Measurements from ENCODE around the gene PRKAG3. TPM values are rescaled to one million over a fixed set of nuclear protein-coding genes. Genes with fewer than 3 reads are reported as not detected.
"Not testable (repeated sequence)": the region's sequence is repeated elsewhere in the genome, so short reads cannot be mapped to it uniquely, and the experiment has no call there.

PRKAG3 gene
- total and polyA plus RNA-seq, 2 experiments from 2014 or later: 0.17 TPM; not detected in 1

DNA sequence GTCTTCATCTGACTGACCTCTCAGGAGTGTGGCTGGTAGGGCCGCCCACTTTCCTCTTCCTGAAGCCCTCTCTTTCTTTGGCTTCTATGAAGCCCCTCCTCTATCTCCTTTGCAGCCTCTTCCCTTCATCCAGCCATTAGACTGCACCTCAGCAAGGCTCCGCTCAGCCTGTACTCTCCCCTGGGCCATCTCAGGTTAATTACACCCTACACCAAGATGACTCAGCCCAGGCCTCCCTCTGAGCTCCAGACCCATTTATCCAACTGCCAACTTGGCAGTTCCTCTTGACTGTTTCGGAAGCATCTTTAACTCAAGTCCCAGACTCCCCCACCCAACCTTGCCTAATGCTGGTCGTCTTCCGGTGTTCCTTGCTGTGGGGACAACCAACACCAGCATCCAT lies 22.2 kb upstream of the PRKAG3 start:
- Histone ChIP-seq H3K4me1 (ENCODE audit: low read depth) (no peaks in the 10 kb centered on the region), H3K9me3 (ENCODE audit: low read depth) (no peaks in the 10 kb centered on the region), H3K27me3 (peaks cover 93% of the 10 kb centered on the region), H3K4me3 (no peak overlapping the region), H3K27ac (no peak overlapping the region), H3K36me3 (no peaks in the 10 kb centered on the region)
- peak in 1 of 2 donors; percentile 63 for DNase-seq (ENCODE audit: low read depth in 1 of 2, low spot score in 1 of 2)
- TF ChIP-seq, protein P1, sequence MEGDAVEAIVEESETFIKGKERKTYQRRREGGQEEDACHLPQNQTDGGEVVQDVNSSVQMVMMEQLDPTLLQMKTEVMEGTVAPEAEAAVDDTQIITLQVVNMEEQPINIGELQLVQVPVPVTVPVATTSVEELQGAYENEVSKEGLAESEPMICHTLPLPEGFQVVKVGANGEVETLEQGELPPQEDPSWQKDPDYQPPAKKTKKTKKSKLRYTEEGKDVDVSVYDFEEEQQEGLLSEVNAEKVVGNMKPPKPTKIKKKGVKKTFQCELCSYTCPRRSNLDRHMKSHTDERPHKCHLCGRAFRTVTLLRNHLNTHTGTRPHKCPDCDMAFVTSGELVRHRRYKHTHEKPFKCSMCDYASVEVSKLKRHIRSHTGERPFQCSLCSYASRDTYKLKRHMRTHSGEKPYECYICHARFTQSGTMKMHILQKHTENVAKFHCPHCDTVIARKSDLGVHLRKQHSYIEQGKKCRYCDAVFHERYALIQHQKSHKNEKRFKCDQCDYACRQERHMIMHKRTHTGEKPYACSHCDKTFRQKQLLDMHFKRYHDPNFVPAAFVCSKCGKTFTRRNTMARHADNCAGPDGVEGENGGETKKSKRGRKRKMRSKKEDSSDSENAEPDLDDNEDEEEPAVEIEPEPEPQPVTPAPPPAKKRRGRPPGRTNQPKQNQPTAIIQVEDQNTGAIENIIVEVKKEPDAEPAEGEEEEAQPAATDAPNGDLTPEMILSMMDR (IDR thresholded peaks at IDR 0.05; ENCODE audit: low read depth, low read length): no peak

GRCh38 chr2:218852911-218853667 lies 21.5 kb upstream of the PRKAG3 start:
- no peak overlapping the region for H3K4me3 ChIP-seq
- no peaks in the 10 kb centered on the region for H3K4me1 ChIP-seq (ENCODE audit: low read depth)
- no peaks in the 10 kb centered on the region for H3K36me3 ChIP-seq
- peaks cover 86% of the 10 kb centered on the region for H3K27me3 ChIP-seq
- DNase-seq (ENCODE audit: low read depth in 1 of 2, low spot score in 1 of 2): peak; percentile 76 to 79
- TF ChIP-seq, protein P1 (IDR thresholded peaks at IDR 0.05; ENCODE audit: low read depth, low read length): peak; percentile 79
- no peaks in the 10 kb centered on the region for H3K9me3 ChIP-seq (ENCODE audit: low read depth)
- no peak overlapping the region for H3K27ac ChIP-seq

DNA sequence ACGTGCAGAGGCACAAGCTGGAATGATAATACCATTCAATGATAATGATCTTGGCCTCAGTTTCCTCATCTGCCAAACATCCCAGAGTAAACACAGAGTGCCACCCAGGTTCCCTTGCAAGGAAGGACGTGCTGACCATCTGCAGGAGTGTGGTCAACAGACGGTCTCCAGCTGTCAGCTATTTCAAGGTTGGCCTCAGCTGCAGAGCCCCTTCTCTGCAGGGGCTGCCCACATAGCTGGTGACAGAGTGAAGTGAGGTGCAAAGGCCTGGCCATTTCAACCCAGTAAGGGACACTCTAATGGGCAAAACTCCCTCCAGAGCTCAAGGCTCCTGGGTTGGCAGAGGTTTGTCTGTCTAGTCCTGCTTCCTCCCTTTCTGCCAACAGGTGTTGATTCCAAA lies 19.7 kb upstream of the PRKAG3 start:
- TF ChIP-seq, protein P1 (IDR thresholded peaks at IDR 0.05; ENCODE audit: low read depth, low read length): no peak
- Histone ChIP-seq H3K4me1 (ENCODE audit: low read depth) (no peaks in the 10 kb centered on the region), H3K27me3 (peaks cover 68% of the 10 kb centered on the region), H3K36me3 (no peaks in the 10 kb centered on the region), H3K4me3 (no peak overlapping the region), H3K9me3 (ENCODE audit: low read depth) (no peaks in the 10 kb centered on the region), H3K27ac (no peak overlapping the region)
- DNase-seq (ENCODE audit: low read depth in 1 of 2, low spot score in 1 of 2): no peak

- H3K9me3 ChIP-seq (ENCODE audit: low read depth): no peaks in the 10 kb centered on the region
- H3K36me3 ChIP-seq: no peaks in the 10 kb centered on the region
- H3K4me3 ChIP-seq: no peak overlapping the region
- H3K4me1 ChIP-seq (ENCODE audit: low read depth): no peaks in the 10 kb centered on the region
- H3K27me3 ChIP-seq: peaks cover 63% of the 10 kb centered on the region
- H3K27ac ChIP-seq: no peak overlapping the region
- DNase-seq (ENCODE audit: low read depth in 1 of 2, low spot score in 1 of 2): no peak
- TF ChIP-seq, protein P1 (IDR thresholded peaks at IDR 0.05; ENCODE audit: low read depth, low read length): no peak
Observed at GRCh38 chr2:218850796-218851195, 19.2 kb upstream of the PRKAG3 start.

DNA sequence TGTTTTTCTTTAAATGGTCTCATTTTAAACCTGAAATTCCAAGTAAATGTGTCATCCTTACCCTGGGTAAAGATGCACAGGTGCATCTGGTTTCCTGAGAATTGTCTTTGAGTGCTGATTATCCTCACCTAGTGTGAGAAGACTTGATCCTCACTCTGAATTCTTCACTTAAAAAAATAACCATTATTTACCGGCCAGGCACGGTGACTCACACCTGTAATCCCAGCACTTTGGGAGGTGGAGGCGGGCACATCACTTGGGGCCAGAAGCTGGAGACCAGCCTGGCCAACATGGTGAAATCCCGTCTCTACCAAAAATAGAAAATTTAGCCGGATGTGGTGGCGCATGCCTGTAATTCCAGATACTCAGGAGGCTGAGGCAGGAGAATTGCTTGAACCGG lies 18.1 kb upstream of the PRKAG3 start:
- Histone ChIP-seq H3K27ac (no peak overlapping the region), H3K4me3 (no peak overlapping the region), H3K4me1 (ENCODE audit: low read depth) (no peaks in the 10 kb centered on the region), H3K36me3 (no peaks in the 10 kb centered on the region), H3K27me3 (peaks cover 52% of the 10 kb centered on the region), H3K9me3 (ENCODE audit: low read depth) (no peaks in the 10 kb centered on the region)
- TF ChIP-seq, protein P1 (IDR thresholded peaks at IDR 0.05; ENCODE audit: low read depth, low read length): no peak
- DNase-seq (ENCODE audit: low read depth in 1 of 2, low spot score in 1 of 2): no peak

DNA sequence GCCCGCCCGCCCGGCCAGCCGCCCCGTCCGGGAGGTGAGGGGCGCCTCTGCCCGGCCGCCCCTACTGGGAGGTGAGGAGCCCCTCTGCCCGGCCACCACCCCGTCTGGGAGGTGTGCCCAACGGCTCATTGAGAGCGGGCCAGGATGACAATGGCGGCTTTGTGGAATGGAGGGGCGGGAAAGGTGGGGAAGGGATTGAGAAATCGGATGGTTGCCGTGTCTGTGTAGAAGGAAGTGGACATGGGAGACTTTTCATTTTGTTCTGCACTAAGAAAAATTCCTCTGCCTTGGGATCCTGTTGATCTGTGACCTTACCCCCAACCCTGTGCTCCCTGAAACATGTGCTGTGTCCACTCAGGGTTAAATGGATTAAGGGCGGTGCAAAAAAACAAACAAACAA lies 15.4 kb upstream of the PRKAG3 start:
- H3K9me3 ChIP-seq (ENCODE audit: low read depth); H3K4me1 ChIP-seq (ENCODE audit: low read depth): not testable (repeated sequence)
- peaks cover 26% of the 10 kb centered on the region for H3K27me3 ChIP-seq

GRCh38 chr2:218844334-218844733 lies 12.7 kb upstream of the PRKAG3 start:
- not testable (repeated sequence) for H3K27ac ChIP-seq; H3K4me1 ChIP-seq (ENCODE audit: low read depth); H3K4me3 ChIP-seq; H3K27me3 ChIP-seq; H3K36me3 ChIP-seq; DNase-seq (ENCODE audit: low read depth in 1 of 2, low spot score in 1 of 2); H3K9me3 ChIP-seq (ENCODE audit: low read depth)

More for the DNA sequence above, 15.4 kb upstream of the PRKAG3 start:
- not testable (repeated sequence) for H3K4me3 ChIP-seq; H3K36me3 ChIP-seq; DNase-seq (ENCODE audit: low read depth in 1 of 2, low spot score in 1 of 2); H3K27ac ChIP-seq
